ENCODE results near the gene MARCO. TPM values are rescaled to one million over a fixed set of nuclear protein-coding genes. Genes with fewer than 3 reads are reported as not detected.
A peak's percentile ranks its signal among the peaks of the same experiment; 100 is the strongest.

The MARCO gene, protein sequence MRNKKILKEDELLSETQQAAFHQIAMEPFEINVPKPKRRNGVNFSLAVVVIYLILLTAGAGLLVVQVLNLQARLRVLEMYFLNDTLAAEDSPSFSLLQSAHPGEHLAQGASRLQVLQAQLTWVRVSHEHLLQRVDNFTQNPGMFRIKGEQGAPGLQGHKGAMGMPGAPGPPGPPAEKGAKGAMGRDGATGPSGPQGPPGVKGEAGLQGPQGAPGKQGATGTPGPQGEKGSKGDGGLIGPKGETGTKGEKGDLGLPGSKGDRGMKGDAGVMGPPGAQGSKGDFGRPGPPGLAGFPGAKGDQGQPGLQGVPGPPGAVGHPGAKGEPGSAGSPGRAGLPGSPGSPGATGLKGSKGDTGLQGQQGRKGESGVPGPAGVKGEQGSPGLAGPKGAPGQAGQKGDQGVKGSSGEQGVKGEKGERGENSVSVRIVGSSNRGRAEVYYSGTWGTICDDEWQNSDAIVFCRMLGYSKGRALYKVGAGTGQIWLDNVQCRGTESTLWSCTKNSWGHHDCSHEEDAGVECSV
- 1.4 TPM for polyA plus RNA-seq (ENCODE audit: insufficient read length)

DNA sequence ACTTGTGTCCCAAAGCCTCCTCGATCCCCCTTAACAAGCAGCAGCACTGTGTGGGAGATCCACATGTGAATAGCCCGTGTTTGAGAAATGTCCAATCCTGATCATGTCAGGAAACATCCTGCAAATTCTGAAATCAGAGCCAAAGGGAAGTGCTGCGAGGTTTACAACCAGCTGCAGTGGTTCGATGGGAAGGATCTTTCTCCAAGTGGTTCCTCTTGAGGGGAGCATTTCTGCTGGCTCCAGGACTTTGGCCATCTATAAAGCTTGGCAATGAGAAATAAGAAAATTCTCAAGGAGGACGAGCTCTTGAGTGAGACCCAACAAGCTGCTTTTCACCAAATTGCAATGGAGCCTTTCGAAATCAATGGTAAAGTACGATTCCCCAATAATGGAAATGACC, at the start of gene MARCO:
Gene MARCO (plus strand): TSS at position 164 of the 400 bp plus-strand sequence. CDS start 107 bp downstream, at position 271.
- DNase-seq: peak; percentile 24

DNA sequence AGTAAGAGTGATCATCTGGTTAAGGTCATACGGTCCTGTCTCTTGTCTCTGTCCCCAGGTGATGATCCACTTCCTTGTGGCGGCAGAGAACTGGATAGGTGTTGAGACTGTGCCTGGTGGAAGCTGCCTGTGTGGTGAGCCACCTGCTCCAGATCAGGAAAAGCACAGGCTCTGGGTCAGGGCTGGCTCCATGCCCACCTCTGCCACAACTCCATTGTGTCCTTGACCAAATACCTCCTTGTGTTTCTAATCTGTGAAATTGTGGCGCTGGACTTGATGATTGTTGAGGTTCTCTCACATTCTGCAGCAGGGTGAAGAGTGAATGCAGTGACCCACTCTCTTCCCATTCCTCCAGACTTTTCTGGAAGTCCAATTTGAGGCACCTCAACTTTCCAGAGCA, 48.9 kb upstream of the MARCO start:
- DNase-seq: no peak

DNA sequence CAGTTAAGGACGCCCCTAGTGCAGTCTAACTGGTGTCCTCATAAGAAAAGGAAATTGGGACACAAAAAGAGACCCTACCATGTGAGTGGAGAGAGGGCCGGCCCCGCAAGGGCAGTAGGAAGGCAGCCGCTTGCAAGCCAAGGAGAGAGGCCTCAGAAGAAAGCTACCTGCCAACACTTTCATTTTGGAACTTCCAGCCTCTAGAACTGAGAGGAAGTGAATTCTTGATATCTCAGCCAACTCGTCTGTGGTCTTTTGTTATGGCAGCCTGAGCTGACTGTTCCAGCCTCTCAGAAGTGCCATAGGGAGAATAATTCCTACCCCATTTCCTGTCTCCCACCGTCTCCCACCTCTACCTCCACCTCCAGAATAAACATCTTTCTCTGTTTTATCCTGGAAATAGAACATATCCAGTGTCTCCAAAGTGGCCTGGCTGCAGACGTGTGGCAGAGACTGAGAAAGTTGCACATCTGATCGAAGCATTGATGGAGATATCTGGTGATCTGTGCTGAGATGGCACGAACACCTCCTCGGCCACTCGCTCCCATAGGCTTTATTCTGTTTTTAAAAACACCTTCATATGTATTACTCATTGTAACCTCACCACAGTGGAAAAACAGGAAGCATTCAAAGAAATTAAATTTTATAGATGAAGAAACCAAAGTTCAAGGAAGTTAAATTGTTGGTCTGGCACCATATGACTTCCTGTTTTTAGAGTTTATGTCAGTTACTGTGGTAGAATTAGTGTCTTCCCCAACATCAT, 39.5 kb upstream of the MARCO start:
- no peak for DNase-seq

DNA sequence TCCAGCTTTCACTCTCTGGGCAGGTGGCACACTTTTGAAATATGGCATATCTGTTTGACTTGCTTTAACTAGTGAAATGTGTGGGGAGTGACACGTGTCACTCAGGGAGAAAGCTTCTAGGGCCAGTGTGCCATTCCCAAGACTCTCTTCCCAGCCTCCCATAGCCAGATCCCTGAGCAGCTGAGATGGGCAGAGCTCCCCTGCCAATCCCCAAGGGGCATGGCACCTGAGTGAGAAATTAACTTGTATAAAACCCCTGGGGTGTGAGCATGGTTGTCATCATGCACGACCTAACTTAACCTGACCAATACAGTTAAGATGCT, 39.0 kb upstream of the MARCO start:
- DNase-seq: no peak

DNA sequence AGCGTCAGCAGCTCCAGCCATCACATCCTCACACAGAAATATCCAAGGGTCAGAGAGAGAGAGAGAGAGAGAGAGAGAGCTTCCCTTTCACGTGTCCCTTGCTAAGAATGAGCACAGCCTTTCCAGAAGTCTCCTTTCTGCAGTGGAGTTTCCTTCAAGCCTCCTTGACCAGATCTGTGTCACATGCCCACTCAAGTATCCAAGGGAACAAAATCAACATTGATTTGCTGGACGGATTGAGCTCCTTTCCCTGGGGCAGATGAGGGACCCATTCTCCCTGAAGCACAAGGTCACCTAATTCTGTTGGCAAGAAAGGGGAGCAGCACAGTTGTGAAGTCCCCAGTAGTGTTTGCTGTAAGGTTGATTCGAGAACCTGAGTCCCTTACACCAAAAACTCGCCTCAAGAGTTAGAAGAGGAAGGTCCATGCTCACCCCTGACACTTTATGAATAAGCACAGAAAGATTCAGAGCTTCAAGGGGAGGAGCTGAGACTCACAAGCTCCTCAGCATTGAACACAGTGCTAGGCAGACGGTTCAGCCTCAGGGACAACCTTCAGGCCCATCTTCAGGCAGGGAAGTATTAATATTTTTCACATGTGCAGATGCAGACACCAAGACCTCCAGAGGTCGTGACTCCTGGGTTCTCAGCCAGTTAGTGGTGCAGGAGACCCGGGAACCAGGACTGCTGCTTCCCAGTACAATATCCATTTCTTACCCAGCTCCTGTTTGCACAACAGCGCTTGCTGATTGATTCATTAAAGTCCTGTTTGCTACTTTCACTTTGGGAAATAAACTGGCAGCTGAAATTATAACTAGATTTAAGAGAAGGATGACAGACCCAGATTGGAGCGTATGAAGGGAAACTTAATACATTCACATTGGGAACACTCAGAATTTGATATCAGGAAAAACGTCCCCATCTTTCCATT, 38.2 kb upstream of the MARCO start:
- no peak for DNase-seq

DNA sequence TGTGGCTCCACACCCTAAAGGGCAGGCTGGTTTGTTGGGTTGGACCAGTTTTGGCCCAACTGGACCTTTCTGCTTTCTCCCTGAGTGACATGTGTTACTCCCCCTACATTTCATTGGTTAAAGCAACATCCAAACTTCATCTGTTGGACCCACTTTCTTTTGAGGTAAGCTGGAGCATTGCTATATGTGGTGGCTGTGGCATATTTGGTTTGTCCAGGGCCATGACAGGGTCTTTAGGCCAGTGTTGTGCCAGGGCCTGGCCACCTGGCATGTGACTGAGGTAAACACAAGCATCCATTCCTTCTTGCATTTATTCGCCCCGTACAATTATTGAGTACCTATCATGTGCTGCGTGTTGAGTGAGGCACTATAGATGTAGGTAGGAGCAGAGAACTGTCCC, 36.8 kb upstream of the MARCO start:
- no peak for DNase-seq

DNA sequence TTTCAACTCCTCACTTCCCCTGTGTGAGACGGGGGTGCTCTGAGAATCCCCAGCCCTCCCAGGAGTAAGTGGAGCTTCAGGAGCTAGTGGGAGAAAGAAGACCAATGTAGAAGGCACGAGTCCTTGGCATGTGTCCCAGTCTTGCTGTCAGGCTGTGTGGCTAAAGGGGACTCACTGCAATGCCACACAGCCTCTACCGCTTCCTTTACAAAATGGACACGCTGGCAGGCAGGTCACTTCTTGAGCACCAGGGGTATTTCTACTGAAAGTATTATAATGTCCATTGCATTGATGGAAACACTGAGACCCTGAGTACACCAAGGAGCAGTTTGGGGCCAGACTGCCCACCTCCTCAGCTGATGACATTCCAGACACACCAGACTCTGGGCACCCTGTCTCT, 35.8 kb upstream of the MARCO start:
- DNase-seq: no peak

DNA sequence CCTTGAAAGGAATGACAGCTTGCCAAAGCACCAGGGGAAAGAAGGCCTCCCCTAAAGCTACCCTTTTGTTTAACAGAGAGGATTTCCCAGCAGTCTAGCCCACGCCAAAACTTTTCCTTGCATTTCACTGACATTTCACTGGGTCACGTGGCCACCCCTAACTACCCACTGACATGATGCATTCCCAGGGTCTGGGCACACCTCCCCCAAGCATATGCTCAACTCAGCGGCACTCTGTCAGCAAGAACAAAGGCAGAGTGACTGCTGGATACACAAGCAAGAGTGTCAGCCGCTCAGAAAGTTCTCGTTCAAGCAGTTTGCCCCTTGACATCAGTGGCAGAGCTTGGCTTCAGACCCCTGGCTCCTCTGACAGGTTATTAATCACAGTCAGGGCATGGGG, 34.2 kb upstream of the MARCO start:
- no peak for DNase-seq

DNA sequence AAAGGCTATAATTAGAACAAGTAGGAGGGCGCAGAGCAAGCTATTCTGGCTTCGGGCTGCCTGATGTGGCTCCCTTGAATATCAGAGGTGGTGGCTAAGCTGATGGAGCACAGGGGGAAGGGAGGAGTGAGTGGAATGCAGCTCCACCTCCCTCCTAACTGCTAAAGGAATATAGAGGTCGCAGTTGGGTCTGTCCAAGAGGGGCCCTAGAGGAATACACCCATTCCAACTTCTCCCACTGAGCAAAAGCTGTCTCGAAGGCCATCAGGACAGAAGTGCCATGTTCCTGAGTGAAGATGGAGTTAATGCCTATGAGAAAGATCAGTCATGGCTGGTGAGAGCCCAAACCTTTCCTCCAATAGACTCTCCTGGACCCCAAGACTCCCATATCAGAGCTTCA, 32.8 kb upstream of the MARCO start:
- no peak for DNase-seq

DNA sequence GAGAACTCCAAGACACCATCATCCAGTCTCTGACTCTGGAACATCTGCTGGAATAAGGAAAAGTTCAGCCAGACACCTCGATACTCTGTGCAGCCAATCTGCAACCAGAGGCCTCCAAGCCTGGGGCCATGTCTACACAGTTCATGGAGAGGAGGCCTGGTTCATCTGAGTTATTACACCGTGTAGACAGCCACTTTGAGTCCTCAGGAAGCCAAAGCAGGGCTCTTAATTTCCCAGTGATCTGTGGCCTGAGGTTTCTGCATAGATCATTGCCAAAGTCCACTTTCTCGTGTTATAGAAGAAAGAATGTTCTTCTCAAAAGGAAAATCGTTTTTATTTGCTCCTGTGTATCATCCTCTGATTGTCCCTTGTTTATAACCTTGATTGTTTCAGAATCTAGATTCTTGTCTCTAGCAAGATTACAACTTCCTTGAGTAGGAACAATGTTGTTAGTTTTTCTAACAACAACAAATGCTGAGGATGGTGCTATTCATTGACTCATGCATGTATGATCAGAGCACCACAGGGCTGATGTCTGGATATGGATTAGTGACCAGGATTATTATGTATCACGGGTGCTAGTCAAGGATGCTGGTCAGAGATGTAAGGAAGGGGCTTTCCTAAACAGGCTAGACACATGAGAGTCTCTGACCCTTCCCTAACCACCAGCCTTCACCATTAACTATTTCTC, 30.7 kb upstream of the MARCO start:
- no peak for DNase-seq

DNA sequence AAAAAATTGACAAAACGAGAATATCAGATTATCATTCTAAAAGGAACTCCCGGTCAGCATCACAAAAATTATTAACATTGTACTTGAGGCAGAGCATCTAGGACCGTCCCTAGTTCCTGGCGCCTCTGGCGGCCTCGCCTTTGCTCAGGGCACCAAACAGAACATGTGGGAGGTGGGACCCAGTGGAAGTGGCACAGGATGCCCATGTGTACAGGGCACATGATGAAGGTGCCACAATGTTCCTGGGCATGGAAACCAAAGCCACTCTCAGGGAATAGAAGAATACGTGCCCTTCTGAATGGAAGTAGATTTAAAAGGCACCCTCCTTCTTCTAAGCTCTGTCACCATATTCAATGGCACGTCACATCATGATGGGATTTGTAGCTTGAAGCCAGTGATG, 30.1 kb upstream of the MARCO start:
- DNase-seq: no peak

DNA sequence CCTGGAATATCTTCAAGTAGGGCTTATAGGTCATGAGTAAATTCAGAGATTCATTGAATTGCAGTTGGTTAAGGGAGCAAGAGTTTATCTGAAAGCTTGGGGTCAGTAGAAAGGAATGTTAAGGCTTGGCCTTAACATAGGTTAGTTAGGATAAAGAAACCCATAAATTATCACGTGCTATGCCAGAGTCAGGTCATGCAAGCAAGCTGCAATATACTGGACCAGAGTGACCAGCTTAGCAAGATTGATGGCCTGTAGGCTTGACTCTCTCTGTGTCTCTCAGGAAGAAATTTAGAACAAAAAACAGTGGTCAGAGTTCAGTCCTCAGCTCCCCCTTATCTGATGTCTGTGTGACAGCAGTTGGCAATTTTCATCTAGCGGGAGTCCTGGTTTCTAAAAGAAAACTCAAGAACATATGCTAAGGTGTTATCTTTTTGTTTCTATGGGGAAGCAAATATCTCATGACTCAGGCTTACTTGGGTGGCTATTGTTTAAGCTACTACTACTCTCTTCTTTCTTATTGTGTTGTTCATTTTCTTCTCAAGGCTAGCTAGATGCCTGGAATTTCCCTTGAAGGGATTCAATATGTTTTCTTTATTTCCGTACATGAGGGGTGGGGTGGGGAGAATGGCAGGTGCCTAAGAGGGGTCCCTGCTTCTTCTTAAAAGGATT, 28.7 kb upstream of the MARCO start:
- no peak for DNase-seq

DNA sequence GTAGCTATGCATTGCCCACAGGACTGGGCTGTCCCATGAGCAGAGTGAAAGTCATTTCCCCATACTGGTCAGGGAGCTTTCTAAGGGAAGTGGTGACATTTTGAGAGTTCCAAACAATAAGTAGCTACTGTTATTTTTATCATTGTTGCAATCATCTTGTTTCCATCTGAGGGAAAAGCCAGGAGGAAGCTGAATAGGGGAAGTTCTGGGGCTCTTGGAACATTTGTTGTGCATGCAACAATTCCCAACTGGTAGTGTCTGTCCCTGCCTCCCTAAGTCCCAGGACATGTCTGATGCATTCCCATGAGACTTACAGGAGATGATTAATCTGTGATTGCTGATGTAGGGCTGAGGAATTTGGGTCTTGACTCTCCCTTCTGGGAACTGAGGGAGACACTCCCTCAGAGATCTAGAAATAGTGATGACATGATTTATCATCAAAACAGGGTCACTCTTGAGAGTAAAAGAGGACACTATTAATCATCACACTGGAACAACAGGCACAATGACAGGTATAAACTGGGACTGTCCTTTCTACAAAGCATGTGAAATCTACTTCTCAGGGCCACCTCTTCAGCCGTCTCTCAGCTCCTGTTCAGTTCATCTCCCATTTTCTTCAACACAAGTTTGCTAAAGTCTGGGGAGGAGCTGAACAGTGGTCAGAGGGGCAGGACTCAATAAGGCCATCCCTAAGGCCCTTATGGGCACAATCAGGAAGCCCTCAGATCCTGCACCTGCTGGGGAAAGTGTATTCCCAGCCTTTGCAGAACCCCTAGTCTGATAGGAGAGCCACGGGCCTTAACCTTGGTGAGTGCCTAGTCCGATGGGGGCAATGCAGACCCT, 28.0 kb upstream of the MARCO start:
- no peak for DNase-seq

DNA sequence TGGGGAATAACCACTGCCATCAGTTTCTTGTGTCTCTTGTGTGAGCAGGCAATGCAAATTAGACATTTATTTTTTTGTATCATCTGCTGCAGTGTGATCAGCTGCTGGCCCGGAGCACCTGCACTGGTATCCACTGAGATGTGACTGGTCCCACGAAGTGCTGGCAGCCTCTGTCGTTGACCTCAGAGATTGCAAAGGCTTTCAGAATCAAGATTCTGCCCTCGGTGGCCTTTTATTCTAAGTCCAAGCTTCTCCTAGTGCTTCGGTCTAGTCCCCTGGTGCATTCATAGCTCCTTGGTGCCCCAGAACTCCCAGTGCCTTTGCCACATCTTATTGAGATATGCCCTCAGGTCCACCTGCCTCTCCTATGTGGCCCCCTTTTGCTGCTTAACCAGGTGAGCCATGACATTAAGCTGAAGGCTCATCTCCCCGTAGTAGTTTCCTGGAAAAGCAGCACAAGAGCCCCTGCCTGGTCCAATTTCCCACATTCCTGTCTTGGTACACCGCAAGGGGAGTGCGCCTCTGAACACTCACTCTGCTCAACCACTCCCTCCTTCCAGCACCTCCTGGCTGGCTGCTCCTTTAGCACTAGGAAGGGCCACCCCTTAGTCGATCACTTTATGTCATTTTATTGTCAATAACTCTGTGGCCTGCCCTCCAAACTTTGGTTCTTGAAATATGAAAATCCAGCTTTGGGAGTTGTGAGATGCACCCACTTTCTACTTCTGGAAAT, 27.1 kb upstream of the MARCO start:
- DNase-seq: no peak

DNA sequence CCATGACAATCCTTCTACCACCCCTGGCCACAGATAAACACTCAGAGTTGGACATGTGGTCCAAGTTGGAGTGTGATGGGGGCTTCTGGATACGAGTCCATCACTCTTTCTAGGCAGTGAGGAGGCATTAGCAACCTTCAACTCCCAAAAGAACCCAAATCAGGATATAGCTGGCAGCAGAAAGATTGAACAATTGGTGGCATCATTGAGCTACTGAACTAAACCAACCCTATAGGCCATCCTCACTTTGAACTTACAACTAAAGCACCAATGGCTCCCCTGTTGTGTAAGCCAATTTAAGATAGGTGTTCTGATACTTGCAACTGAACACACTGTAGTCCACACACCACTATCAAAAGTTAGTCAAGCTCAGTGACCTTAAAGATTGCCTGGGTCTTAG, 24.0 kb upstream of the MARCO start:
- DNase-seq: no peak

DNA sequence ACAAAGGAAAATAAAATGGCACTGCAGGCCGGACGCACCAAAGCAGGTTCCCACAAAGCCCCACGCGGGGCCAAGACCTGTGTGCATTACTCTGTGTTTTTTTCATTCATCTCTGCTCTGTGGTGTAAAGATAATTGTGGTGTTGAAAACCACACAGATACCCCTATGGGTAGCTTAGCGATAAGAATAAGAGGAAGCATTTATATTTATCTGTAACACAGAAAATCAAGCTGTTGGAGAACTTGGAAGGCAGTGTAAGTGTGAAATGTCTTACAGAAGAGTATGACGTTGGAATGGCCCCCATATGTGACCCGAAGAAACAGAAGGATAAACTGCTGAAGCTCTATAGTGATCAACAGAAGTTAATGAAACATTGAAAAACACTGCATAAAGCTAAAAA, 20.3 kb upstream of the MARCO start:
- DNase-seq: no peak

DNA sequence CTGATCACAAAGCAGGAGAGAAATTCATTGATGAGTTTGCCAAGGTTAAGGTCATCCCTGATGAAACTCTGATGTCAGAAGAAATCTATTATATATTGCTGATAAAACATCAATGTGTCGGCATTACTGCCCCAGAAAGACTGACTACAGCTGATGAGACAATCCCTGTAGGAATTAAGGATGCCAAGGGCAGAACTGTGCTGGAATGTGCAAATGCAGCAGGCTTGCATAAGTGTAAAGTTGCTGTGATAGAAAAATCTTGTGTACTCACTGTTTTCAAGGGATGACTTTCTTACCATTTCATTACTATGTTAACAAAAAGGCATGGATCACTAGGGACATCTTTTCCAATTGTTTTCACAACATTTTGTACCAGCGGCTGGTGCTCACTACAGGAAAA, 19.7 kb upstream of the MARCO start:
- DNase-seq: no peak

DNA sequence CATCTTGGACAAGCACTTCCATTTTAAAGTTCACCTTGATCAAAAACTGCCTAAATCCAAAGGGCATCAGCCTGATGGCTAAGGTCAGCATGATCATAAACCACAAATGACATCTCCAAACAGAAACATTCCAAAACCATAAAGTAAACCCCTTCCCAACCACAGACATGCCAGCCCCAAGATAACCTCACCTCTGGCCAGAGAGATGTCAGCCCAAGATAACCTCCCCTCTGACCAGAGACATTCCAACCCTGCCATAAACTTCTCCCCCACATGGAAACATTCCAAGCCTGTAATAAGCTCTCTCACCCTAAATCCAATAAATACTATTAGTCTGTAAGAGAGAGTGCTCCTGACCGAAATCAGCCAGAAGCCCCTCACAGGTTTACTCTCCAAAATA, 18.6 kb upstream of the MARCO start:
- no peak for DNase-seq

DNA sequence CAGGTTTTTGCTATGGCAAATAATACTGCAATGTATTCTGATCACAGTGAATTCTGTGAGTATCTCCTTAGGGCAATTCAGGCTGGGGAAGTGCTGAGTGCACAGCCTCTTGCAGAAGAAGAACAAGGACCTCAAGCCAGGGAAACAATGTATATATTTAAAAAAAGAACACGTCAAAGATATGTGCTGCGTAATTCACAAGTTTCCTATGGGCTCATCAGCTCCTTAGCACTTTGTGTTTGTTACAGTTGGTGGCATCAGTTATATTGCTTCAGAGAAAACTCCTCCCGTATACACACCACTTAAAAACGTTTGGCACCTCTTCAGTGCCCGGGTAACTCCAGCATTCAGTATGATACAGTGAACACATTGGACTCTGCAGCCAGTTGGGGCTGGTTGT, 16.5 kb upstream of the MARCO start:
- no peak for DNase-seq

DNA sequence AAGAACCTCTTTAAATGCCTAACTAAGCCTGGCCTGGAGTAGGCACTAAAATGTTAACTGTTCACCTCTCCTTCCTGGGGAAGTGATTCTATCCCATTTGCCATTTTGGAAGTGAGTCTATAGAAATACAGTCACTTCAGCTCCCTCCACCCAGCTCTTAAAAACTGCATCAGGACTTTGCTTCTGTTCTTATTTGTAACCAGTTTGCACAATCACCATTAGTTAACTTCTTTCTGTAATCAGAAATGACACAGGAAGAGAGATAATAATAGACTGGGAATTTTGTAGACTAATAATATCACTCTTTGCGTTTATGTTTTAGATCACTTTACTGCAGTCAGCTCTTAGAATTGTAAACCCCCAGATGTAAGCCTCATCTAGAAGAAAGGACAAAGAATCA, 16.0 kb upstream of the MARCO start:
- DNase-seq: no peak
